Thyroid gland (tissue), 4 donors: ENCODE measurements around the gene GNL1. TPM values are rescaled to one million over a fixed set of nuclear protein-coding genes. Genes with fewer than 3 reads are reported as not detected.
"Not testable (repeated sequence)": the region's sequence is repeated elsewhere in the genome, so short reads cannot be mapped to it uniquely, and the experiment has no call there.

Source experiments
- DNase-seq, 2 donors: peaks; one replicate each; pipeline ENCODE4 v3.0.0-alpha.2; 2019
- H3K27ac ChIP-seq, 3 donors: fragments of 200-600 bp; sonication (generic); 1 replicate in 2 of 3; 2 replicates in 1 of 3; pipeline ENCODE4 v1.5.1; 2016 to 2019; ENCODE audit warnings: mild to moderate bottlenecking in 1 of 3, moderate library complexity in 1 of 3
- H3K27me3 ChIP-seq: fragments of 200-600 bp; sonication (generic); one replicate; pipeline ENCODE4 v1.5.1; 2019
- H3K36me3 ChIP-seq, 2 donors: fragments of 200-600 bp; sonication (generic); one replicate each; pipeline ENCODE4 v1.5.1; 2016 to 2019
- H3K4me1 ChIP-seq, 2 donors: fragments of 200-600 bp; sonication (generic); one replicate each; pipeline ENCODE4 v1.5.1; 2017 to 2019
- H3K4me3 ChIP-seq, 3 donors: fragments of 200-600 bp; sonication (generic); replicated peaks in 1 of 3; 1 replicate in 2 of 3; 2 replicates in 1 of 3; pipeline ENCODE4 v1.5.1; 2016; ENCODE audit warnings: mild to moderate bottlenecking in 1 of 3
- H3K9me3 ChIP-seq: fragments of 200-600 bp; sonication (generic); one replicate; pipeline ENCODE4 v1.5.1; 2017
- CTCF ChIP-seq, 6 experiments: fragments of 200-600 bp in 3 of 6; fragments of 450-650 bp in 3 of 6; sonication (generic) in 3 of 6; IDR thresholded peaks; one replicate each; pipeline ENCODE4 v1.5.1; 2016 to 2019; ENCODE audit warnings: antibody characterized with exemption in 6 of 6, mild to moderate bottlenecking in 2 of 6, inconsistent platforms in 1 of 6, moderate library complexity in 1 of 6
- POLR2A ChIP-seq, 2 donors: fragments of 450-650 bp; IDR thresholded peaks; one replicate each; pipeline ENCODE4 v1.6.1; 2017; ENCODE audit warnings: antibody characterized with exemption in 2 of 2, mild to moderate bottlenecking in 2 of 2, moderate library complexity in 1 of 2
- WGBS, 2 donors: methylation state at CpG; one replicate each; pipeline ENCODE4 v1.1.5; 2017; 5-methylcytosine and 5-hydroxymethylcytosine counted together
- intact Hi-C: fragments of 100-400 bp; cut with DNase I; formaldehyde crosslinking; loops from one replicate; pipeline ENCODE4 v1.15.1; 2023
- total RNA-seq, 4 donors: library from RNA; depleted of rRNA; stranded (reverse); fragments of >200 nt; gene quantifications; one replicate each; pipeline ENCODE4 v1.2.3, GENCODE V29; 2016

GNL1 gene
- total RNA-seq, 4 donors from 2014 or later: 33.9 to 77.7 (median 37.7) TPM

- Histone ChIP-seq H3K27ac (no peak overlapping the region), H3K4me3 (no peak overlapping the region), H3K27me3 (no peaks in the 10 kb centered on the region), H3K36me3 (no peaks in the 10 kb centered on the region), H3K9me3 (no peaks in the 10 kb centered on the region), H3K4me1 (no peaks in the 10 kb centered on the region)
- intact Hi-C loops: no loop called here
- WGBS, 2 donors: 86 to 91% methylated on average over 5 of the region's 5 CpGs
- DNase-seq: no peak
- TF ChIP-seq POLR2A (IDR thresholded peaks at IDR 0.05) (no peak), CTCF (IDR thresholded peaks at IDR 0.05) (no peak)
These were observed 48.2 kb downstream of the GNL1 start for GRCh38 chr6:30507849-30508827.

GRCh38 chr6:30500421-30501355, 55.6 kb downstream of the GNL1 start:
- no peak for DNase-seq
- TF ChIP-seq CTCF (IDR thresholded peaks at IDR 0.05) (no peak), POLR2A (IDR thresholded peaks at IDR 0.05) (no peak)
- WGBS, 2 donors: 60 to 64% methylated on average over 10 of the region's 10 CpGs
- Histone ChIP-seq H3K4me1 (peaks cover 0 to 5% of the 10 kb centered on the region in 2 donors), H3K36me3 (no peaks in the 10 kb centered on the region), H3K4me3 (no peak overlapping the region), H3K9me3 (no peaks in the 10 kb centered on the region), H3K27me3 (no peaks in the 10 kb centered on the region), H3K27ac (peak overlapping the region; percentile 38 to 65 (median 58))
- intact Hi-C loops: no loop called here

- intact Hi-C loops, H3K27ac ChIP-seq, H3K4me3 ChIP-seq, H3K27me3 ChIP-seq, H3K36me3 ChIP-seq, H3K9me3 ChIP-seq, DNase-seq: not testable (repeated sequence)
- H3K4me1 ChIP-seq: peaks cover 0 to 12% of the 10 kb centered on the region in 2 donors
- WGBS, 2 donors: 93 to 98% methylated on average over 3 to 7 of the region's 37 CpGs
These were observed 57.6 kb downstream of the GNL1 start for GRCh38 chr6:30498705-30499104.

- TF ChIP-seq POLR2A (IDR thresholded peaks at IDR 0.05) (no peak), CTCF (IDR thresholded peaks at IDR 0.05) (no peak)
- WGBS, 2 donors: 70 to 92% methylated on average over 3 of the region's 3 CpGs
- H3K4me1 ChIP-seq: peaks cover 0 to 15% of the 10 kb centered on the region in 2 donors
- no peaks in the 10 kb centered on the region for H3K27me3 ChIP-seq
- H3K27ac ChIP-seq: no peak overlapping the region
- peaks cover 4 to 9% of the 10 kb centered on the region in 2 donors for H3K36me3 ChIP-seq
- H3K9me3 ChIP-seq: no peaks in the 10 kb centered on the region
- intact Hi-C loops: no loop called here
- DNase-seq: no peak
- no peak overlapping the region for H3K4me3 ChIP-seq
These were observed 58.6 kb downstream of the GNL1 start for GRCh38 chr6:30497714-30498113.

- 87 to 94% methylated on average over 5 of the region's 5 CpGs for WGBS, 2 donors
- intact Hi-C loops, H3K4me3 ChIP-seq, H3K9me3 ChIP-seq, DNase-seq, H3K27me3 ChIP-seq: not testable (repeated sequence)
- Histone ChIP-seq H3K27ac (peak overlapping the region in 2 of 3 donors; percentile 27 to 36), H3K36me3 (peaks cover 7 to 14% of the 10 kb centered on the region in 2 donors), H3K4me1 (peaks cover 0 to 15% of the 10 kb centered on the region in 2 donors)
These were observed 59.1 kb downstream of the GNL1 start for GRCh38 chr6:30497261-30497599.
